GM23338 (cell line): ENCODE results near the gene PGAP6. TPM values are rescaled to one million over a fixed set of nuclear protein-coding genes. Genes with fewer than 3 reads are reported as not detected.

Experiments used
- polyA plus RNA-seq: library from polyadenylated mRNA; unstranded; fragments of >200 nt; fragmentation: Nextera tagmentation; extraction: Ambion mirVana; gene quantifications from 2 replicates; pipeline ENCODE4 v1.2.1, GENCODE V29; 2016
- total RNA-seq: library from RNA; depleted of rRNA; stranded (reverse); fragments of >200 nt; shearing (Covaris generic); gene quantifications from 2 replicates; pipeline ENCODE4 v1.2.3, GENCODE V29; 2014; rRNA removed

Gene PGAP6
- total and polyA plus RNA-seq, 2 experiments from 2014 or later = 25.1 to 112 TPM

Other genes starting within 250 kb of the PGAP6 start
- 45.7 and 45.9 TPM in 2 replicates for gene NPRL3, start 243.3 kb downstream of the PGAP6 start, total RNA-seq
- gene NPRL3, start 243.3 kb downstream of the PGAP6 start, polyA plus RNA-seq = 14.5 and 15.4 TPM in 2 replicates
- not detected in 2 replicates for gene HBZ, start 229.3 kb downstream of the PGAP6 start, total RNA-seq
- 0.39 TPM in 1 of 2 replicates, not detected in the other for gene HBZ, start 229.3 kb downstream of the PGAP6 start, polyA plus RNA-seq
- not detected in 2 replicates for gene HBM, start 216.0 kb downstream of the PGAP6 start, total RNA-seq
- 0.68 TPM in 1 of 2 replicates, not detected in the other for gene HBM, start 216.0 kb downstream of the PGAP6 start, polyA plus RNA-seq
- 1.9 TPM in 1 of 2 replicates, not detected in the other for gene HBA2, start 209.1 kb downstream of the PGAP6 start, total RNA-seq
- 7.8 and 11.7 TPM in 2 replicates for gene HBA2, start 209.1 kb downstream of the PGAP6 start, polyA plus RNA-seq
- not detected in 2 replicates for gene HBA1, start 205.3 kb downstream of the PGAP6 start, total RNA-seq
- gene HBA1, start 205.3 kb downstream of the PGAP6 start, polyA plus RNA-seq = 3.4 and 6.7 TPM in 2 replicates
- gene HBQ1, start 201.5 kb downstream of the PGAP6 start, total RNA-seq = 3.1 and 6.6 TPM in 2 replicates
- 8.3 and 8.5 TPM in 2 replicates for gene HBQ1, start 201.5 kb downstream of the PGAP6 start, polyA plus RNA-seq
- gene LUC7L, start 152.5 kb downstream of the PGAP6 start, total RNA-seq = 114 and 115 TPM in 2 replicates
- 136 and 151 TPM in 2 replicates for gene LUC7L, start 152.5 kb downstream of the PGAP6 start, polyA plus RNA-seq
- 57.2 and 128 TPM in 2 replicates for gene FAM234A, start 147.2 kb downstream of the PGAP6 start, total RNA-seq
- 37.9 and 41.9 TPM in 2 replicates for gene FAM234A, start 147.2 kb downstream of the PGAP6 start, polyA plus RNA-seq
- 0.58 and 1.8 TPM in 2 replicates for gene RGS11, start 106.0 kb downstream of the PGAP6 start, total RNA-seq
- 0.38 and 0.74 TPM in 2 replicates for gene RGS11, start 106.0 kb downstream of the PGAP6 start, polyA plus RNA-seq
- gene ARHGDIG, start 101.4 kb downstream of the PGAP6 start, total RNA-seq = 1.0 and 1.2 TPM in 2 replicates
- 0.24 and 0.78 TPM in 2 replicates for gene ARHGDIG, start 101.4 kb downstream of the PGAP6 start, polyA plus RNA-seq
- gene PDIA2, start 98.8 kb downstream of the PGAP6 start, total RNA-seq = 0.87 TPM in 1 of 2 replicates, not detected in the other
- 0.39 and 0.52 TPM in 2 replicates for gene PDIA2, start 98.8 kb downstream of the PGAP6 start, polyA plus RNA-seq
- gene AXIN1, start 29.3 kb downstream of the PGAP6 start, total RNA-seq = 50.6 and 54.5 TPM in 2 replicates
- gene AXIN1, start 29.3 kb downstream of the PGAP6 start, polyA plus RNA-seq = 14.3 and 15.0 TPM in 2 replicates
- 115 and 169 TPM in 2 replicates for gene MRPL28, start 11.4 kb downstream of the PGAP6 start, total RNA-seq
- 129 and 135 TPM in 2 replicates for gene MRPL28, start 11.4 kb downstream of the PGAP6 start, polyA plus RNA-seq
- 228 and 249 TPM in 2 replicates for gene NME4, start 15.2 kb upstream of the PGAP6 start, total RNA-seq
- 511 and 521 TPM in 2 replicates for gene NME4, start 15.2 kb upstream of the PGAP6 start, polyA plus RNA-seq
- 17.9 and 26.9 TPM in 2 replicates for gene DECR2, start 19.9 kb upstream of the PGAP6 start, total RNA-seq
- gene DECR2, start 19.9 kb upstream of the PGAP6 start, polyA plus RNA-seq = 19.0 and 20.3 TPM in 2 replicates
- gene RAB11FIP3, start 43.7 kb upstream of the PGAP6 start, total RNA-seq = 27.9 and 29.2 TPM in 2 replicates
- gene RAB11FIP3, start 43.7 kb upstream of the PGAP6 start, polyA plus RNA-seq = 3.2 and 4.4 TPM in 2 replicates
- 142 and 164 TPM in 2 replicates for gene CAPN15, start 145.7 kb upstream of the PGAP6 start, total RNA-seq
- gene CAPN15, start 145.7 kb upstream of the PGAP6 start, polyA plus RNA-seq = 27.3 and 30.7 TPM in 2 replicates
- 1.1 and 1.4 TPM in 2 replicates for gene PRR35, start 178.4 kb upstream of the PGAP6 start, total RNA-seq
- 0.32 and 0.63 TPM in 2 replicates for gene PRR35, start 178.4 kb upstream of the PGAP6 start, polyA plus RNA-seq
- gene NHLRC4, start 185.0 kb upstream of the PGAP6 start, total RNA-seq = 0.80 TPM in 1 of 2 replicates, not detected in the other
- gene NHLRC4, start 185.0 kb upstream of the PGAP6 start, polyA plus RNA-seq = 0.14 and 0.47 TPM in 2 replicates
- 49.9 and 62.3 TPM in 2 replicates for gene PIGQ, start 188.0 kb upstream of the PGAP6 start, total RNA-seq
- 28.0 and 30.2 TPM in 2 replicates for gene PIGQ, start 188.0 kb upstream of the PGAP6 start, polyA plus RNA-seq
- gene RAB40C, start 208.1 kb upstream of the PGAP6 start, total RNA-seq = 24.2 and 24.6 TPM in 2 replicates
- 11.2 and 12.0 TPM in 2 replicates for gene RAB40C, start 208.1 kb upstream of the PGAP6 start, polyA plus RNA-seq
- 6.8 and 11.2 TPM in 2 replicates for gene WFIKKN1, start 249.0 kb upstream of the PGAP6 start, total RNA-seq
- 3.5 and 4.0 TPM in 2 replicates for gene WFIKKN1, start 249.0 kb upstream of the PGAP6 start, polyA plus RNA-seq